ENCODE results near the gene PECR.

- TF ChIP-seq STAG1 (CRISPR knock-in tag; IDR thresholded peaks at IDR 0.05; ENCODE audit: borderline replicate concordance) (no peak), HDGF (IDR thresholded peaks at IDR 0.05) (no peak), POLR2A (conservative IDR thresholded peaks at IDR 0.05) (no peak), CBX1 (IDR thresholded peaks at IDR 0.05; ENCODE audit: low read depth) (no peak)
Observed at GRCh38 chr2:216039918-216040317, 41.7 kb downstream of the PECR start.
